Fibroblast of the aortic adventitia (primary cell): Measurements from ENCODE around the gene KCND1. TPM values are rescaled to one million over a fixed set of nuclear protein-coding genes. Genes with fewer than 3 reads are reported as not detected.
A peak's percentile ranks its signal among the peaks of the same experiment; 100 is the strongest.

Experiments used
- DNase-seq: peaks from one replicate; pipeline ENCODE4 v3.0.0-alpha.2; 2010; ENCODE audit warnings: low read depth
- H3K4me3 ChIP-seq: 2 replicates; pipeline ENCODE4 v1.5.1; 2011; ENCODE audit warnings: low read depth, mild to moderate bottlenecking, control low read depth, low read length, moderate library complexity
- total RNA-seq: library from RNA; depleted of rRNA; stranded (reverse); fragments of >200 nt; gene quantifications from 2 replicates; pipeline ENCODE4 v1.2.3, GENCODE V29; 2012; ENCODE audit warnings: low replicate concordance
- TF ChIP-seq, protein P1 (sequence below): IDR thresholded peaks from 2 replicates; pipeline ENCODE4 v1.5.1; 2011; ENCODE audit warnings: mild to moderate bottlenecking, low read length, control low read depth, inconsistent platforms; ENCODE audit not compliant: insufficient read depth

The KCND1 gene
- total RNA-seq, 1 donor, result 0.81 TPM

DNA sequence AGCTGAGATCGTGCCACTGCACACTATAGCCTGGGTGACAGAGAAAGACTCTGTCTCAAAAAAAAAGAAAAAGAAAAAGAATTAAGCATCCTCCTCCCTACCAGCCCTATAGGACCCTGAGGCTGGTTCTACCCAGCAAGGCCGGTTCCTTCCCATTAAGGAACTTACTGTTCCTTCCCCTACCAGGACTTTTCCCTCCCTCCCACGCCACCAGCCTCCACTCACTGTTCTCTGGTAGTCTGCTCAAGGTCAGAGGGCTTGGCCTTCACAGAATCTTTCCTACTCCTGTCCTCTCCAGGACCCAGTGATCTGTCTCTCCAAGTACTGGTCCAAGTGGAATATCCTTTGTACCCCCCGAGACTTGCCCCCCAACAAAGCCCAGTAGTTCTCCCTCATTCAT is 29.0 kb upstream of the KCND1 start:
- peak overlapping the region; percentile 81 for H3K4me3 ChIP-seq
- TF ChIP-seq, protein P1, sequence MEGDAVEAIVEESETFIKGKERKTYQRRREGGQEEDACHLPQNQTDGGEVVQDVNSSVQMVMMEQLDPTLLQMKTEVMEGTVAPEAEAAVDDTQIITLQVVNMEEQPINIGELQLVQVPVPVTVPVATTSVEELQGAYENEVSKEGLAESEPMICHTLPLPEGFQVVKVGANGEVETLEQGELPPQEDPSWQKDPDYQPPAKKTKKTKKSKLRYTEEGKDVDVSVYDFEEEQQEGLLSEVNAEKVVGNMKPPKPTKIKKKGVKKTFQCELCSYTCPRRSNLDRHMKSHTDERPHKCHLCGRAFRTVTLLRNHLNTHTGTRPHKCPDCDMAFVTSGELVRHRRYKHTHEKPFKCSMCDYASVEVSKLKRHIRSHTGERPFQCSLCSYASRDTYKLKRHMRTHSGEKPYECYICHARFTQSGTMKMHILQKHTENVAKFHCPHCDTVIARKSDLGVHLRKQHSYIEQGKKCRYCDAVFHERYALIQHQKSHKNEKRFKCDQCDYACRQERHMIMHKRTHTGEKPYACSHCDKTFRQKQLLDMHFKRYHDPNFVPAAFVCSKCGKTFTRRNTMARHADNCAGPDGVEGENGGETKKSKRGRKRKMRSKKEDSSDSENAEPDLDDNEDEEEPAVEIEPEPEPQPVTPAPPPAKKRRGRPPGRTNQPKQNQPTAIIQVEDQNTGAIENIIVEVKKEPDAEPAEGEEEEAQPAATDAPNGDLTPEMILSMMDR, result no peak
- no peak for DNase-seq

DNA sequence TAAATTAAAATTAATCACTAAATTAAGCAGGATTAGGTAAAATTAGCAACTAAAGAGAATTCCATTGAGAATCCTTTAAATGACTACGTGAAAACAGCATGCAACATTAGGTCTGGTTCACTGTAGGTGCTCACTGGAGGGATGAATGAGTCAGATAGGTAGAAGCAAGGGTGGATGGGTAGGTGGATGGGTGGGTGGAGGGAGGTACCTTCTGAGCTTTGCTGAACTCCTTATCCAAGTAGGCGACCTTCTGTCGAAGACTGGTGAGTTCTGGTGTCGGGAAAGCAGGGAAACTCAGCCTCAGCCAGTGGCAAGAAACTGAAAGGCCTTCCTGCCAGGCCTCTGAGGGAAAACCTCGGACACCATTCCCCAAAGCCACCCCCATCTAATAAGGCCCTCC is 27.4 kb upstream of the KCND1 start:
- no peak for DNase-seq
- TF ChIP-seq, protein P1, result no peak

DNA sequence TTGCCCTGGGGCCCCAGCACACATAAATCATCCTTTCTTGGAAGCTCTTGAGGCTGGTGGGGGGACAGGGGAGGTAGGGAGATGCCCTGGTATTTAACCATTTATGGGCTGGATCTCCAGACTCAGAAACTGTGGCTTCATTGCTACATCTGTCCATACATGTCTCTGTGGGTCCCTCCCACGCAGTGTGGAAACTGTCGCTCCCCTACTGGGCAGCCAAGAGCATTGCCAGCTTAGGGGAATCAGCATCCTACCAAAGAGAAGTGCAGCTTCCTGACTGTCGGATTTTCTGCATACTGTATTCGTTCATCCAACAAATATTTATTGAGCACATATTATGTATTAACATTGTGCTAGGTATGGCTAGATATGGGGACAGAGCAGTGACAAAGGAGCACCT is 26.7 kb upstream of the KCND1 start:
- TF ChIP-seq, protein P1, result no peak
- no peak for DNase-seq
- no peak overlapping the region for H3K4me3 ChIP-seq

More for the DNA sequence above, 27.4 kb upstream of the KCND1 start:
- H3K4me3 ChIP-seq, result no peak overlapping the region

DNA sequence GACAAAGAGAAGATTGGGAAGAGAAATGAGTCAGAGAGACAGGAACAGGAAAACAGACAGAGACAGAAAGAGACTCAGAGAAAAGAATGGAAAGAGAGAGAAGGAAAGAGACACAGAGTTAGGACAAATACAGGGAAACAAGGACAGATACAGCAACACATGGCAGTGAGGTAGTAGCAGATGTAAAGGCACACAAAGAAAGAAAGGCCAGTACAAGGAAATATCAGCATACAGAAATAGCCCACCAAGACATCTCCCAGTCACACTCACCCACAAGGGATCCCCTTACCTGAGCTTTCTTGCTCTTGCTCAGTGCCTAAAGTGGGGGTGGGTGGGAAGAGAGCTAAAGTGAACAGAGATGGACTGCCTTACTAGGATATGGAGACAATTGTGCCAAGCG is 26.2 kb upstream of the KCND1 start:
- TF ChIP-seq, protein P1, result no peak
- no peak for DNase-seq
- H3K4me3 ChIP-seq, result no peak overlapping the region

DNA sequence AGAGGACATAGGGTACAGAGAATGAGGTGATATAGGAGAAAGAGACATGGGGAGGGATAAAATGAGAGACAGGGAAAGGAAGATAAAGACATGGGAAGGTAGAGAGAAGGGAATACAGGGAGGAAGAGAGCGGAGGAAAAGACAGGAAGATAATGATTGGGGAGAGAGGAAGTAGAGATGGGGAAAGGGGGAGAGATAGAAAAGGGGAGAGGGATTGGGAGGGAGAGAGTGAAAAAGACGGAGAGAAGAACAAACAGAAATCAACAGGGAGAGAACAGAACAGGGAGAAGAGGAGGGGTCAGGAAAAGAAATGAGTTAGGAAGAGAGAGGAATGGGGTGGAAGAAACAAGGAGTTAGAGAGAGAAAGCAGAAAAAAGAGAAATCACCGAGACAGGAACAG is 25.8 kb upstream of the KCND1 start:
- TF ChIP-seq, protein P1, result no peak

DNA sequence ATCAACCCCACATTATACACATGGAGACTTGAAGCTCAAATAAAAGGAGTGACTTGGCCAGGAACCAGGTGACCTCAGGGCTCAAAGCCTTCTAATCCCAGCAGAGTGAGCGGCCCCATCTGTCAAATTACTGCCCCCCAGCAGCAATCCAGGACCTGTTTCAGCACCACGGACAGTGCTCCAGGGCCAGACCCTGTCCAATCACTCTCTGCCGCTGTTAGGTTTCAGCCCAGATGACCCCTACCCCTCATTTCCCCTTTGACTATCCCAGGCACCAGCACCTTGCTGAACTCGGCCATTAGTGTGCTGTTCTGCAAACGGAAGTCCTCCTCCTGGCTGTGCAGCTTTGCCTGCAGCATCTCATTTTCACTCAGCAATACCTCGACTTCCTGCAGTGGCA is 25.3 kb upstream of the KCND1 start:
- TF ChIP-seq, protein P1, result no peak
- no peak overlapping the region for H3K4me3 ChIP-seq
- DNase-seq, result no peak

More for the DNA sequence above, 25.8 kb upstream of the KCND1 start:
- no peak overlapping the region for H3K4me3 ChIP-seq
- DNase-seq, result no peak

DNA sequence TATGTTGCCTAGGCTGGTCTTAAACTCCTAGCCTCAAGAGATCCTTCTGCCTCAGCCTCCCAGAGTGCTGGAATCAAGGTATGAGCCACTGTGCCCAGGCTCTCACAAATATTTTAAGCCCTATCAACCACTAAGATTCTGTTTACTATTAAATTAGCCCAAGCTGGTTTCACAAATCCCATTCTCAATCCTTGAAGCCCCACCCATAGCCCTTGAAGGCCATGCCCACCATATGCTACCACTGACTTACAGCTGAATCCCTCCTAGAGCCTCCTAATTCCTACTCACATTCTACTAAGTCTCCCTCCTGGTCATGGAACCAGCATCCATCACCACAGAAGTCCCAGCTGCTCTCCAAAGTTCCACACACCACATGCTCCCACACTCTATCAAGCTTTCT is 20.7 kb upstream of the KCND1 start:
- DNase-seq, result no peak
- TF ChIP-seq, protein P1, result no peak
- H3K4me3 ChIP-seq, result no peak overlapping the region
